Small intestine (tissue), 7 donors: ENCODE results near the gene TRIM36. TPM values are rescaled to one million over a fixed set of nuclear protein-coding genes. Genes with fewer than 3 reads are reported as not detected.

Experiments
- DNase-seq, 2 donors: peaks; one replicate each; pipeline versions ENCODE4 v3.0.0 to v3.0.0-alpha.2; 2013
- FAIRE-seq: peaks from 2 replicates; lab custom pipeline; 2012; peaks lifted over from hg19 to GRCh38; lab: Jason Lieb, UNC
- H3K27ac ChIP-seq, 3 donors: one replicate each; pipeline ENCODE4 v1.5.1; 2013; ENCODE audit warnings: low read length in 2 of 3, mild to moderate bottlenecking in 2 of 3, control low read depth in 1 of 3, inconsistent platforms in 1 of 3, low read depth in 1 of 3, moderate library complexity in 1 of 3
- H3K27me3 ChIP-seq, 3 donors: one replicate each; pipeline ENCODE4 v1.6.1; 2013; ENCODE audit warnings: low read length in 3 of 3, inconsistent platforms in 1 of 3; ENCODE audit not compliant: control insufficient read depth in 3 of 3, insufficient read depth in 3 of 3
- H3K36me3 ChIP-seq, 3 donors: one replicate each; pipeline ENCODE4 v1.6.1; 2013; ENCODE audit warnings: low read length in 3 of 3, inconsistent platforms in 1 of 3, low read depth in 1 of 3, mild to moderate bottlenecking in 1 of 3, moderate library complexity in 1 of 3; ENCODE audit not compliant: control insufficient read depth in 3 of 3, insufficient read depth in 2 of 3
- H3K4me1 ChIP-seq, 3 donors: one replicate each; pipeline ENCODE4 v1.6.1; 2013; ENCODE audit warnings: low read length in 2 of 3, inconsistent platforms in 1 of 3, low read depth in 1 of 3, mild to moderate bottlenecking in 1 of 3, moderate library complexity in 1 of 3; ENCODE audit not compliant: control insufficient read depth in 3 of 3, insufficient read depth in 2 of 3
- H3K4me3 ChIP-seq, 3 donors: one replicate each; pipeline ENCODE4 v1.5.1; 2013; ENCODE audit warnings: low read length in 3 of 3, control low read depth in 1 of 3, inconsistent platforms in 1 of 3, low read depth in 1 of 3, mild to moderate bottlenecking in 1 of 3, moderate library complexity in 1 of 3
- H3K9me3 ChIP-seq, 2 donors: one replicate each; pipeline ENCODE4 v1.6.1; 2013; ENCODE audit warnings: low read depth in 1 of 2, low read length in 1 of 2; ENCODE audit not compliant: control insufficient read depth in 2 of 2, insufficient read depth in 1 of 2
- WGBS, 3 donors: extraction: QIAGEN DNeasy Blood & Tissue Kit; methylation state at CpG; one replicate each; pipeline ENCODE4 v1.1.7; 2013; 5-methylcytosine and 5-hydroxymethylcytosine counted together
- polyA plus RNA-seq, 4 donors: library from polyadenylated mRNA; stranded (reverse) in 3 of 4; unstranded in 1 of 4; fragments of 200-250 nt in 3 of 4; fragments of 120-200 nt in 1 of 4; gene quantifications; one replicate each; pipeline versions ENCODE4 v1.2.1 to v1.2.3, GENCODE V29; 2013
- donor health status: healthy with polysubstance abuse.
- donor health status: control.
- donor health status: control.
- donor health status: Bipolar disorder and iron deficiency.
- donor health status: healthy.

Gene TRIM36
- polyA plus RNA-seq, 4 donors = 0.83 to 22.1 (median 10.4) TPM

GRCh38 chr5:115179394-115180164, 9.9 kb upstream of the TRIM36 start:
- DNase-seq (peak; percentile 34 to 36), FAIRE-seq (no peak)
- Histone ChIP-seq H3K4me3 (peak overlapping the region; percentile 20 to 56 (median 29)), H3K9me3 (peaks cover 0 to 5% of the 10 kb centered on the region in 2 donors), H3K36me3 (no peaks in the 10 kb centered on the region), H3K4me1 (peaks cover 0 to 10% (median 0%) of the 10 kb centered on the region in 3 donors), H3K27ac (no peak overlapping the region), H3K27me3 (peaks cover 0 to 65% (median 34%) of the 10 kb centered on the region in 3 donors)
- 2 to 5% (median 3%) methylated on average over 55 to 56 of the region's 56 CpGs for WGBS, 3 donors

DNA sequence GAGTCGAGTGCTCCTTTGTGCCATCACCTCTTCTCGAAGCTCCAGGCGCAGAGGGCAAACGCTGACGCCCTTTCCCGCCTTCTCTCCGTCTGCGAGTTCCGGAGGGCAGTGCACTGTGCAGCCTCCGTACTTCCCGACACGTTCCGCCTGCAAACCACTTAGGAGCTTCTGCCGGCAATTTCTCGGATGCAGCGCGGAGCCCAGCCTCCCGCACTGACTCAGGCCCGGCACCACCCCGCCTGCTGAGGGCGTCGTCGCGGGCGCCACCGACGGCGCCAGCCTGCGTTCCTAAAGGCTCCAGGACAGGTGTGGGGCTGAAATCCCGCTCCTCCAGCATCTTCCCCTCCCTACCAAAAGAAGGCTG, 9.3 kb upstream of the TRIM36 start:
- H3K9me3 ChIP-seq = peaks cover 0 to 5% of the 10 kb centered on the region in 2 donors
- no peak overlapping the region for H3K27ac ChIP-seq
- WGBS, 3 donors = 3 to 23% (median 11%) methylated on average over 30 of the region's 30 CpGs
- H3K36me3 ChIP-seq = no peaks in the 10 kb centered on the region
- DNase-seq (peak; percentile 24 to 56), FAIRE-seq (no peak)
- peak overlapping the region in 1 of 3 donors; percentile 56 for H3K4me3 ChIP-seq
- peaks cover 0 to 63% (median 30%) of the 10 kb centered on the region in 3 donors for H3K27me3 ChIP-seq
- peaks cover 0 to 10% (median 0%) of the 10 kb centered on the region in 3 donors for H3K4me1 ChIP-seq

GRCh38 chr5:115170929-115171510, 1.3 kb upstream of the TRIM36 start:
- H3K4me3 ChIP-seq = peak overlapping the region; percentile 55 to 79 (median 72)
- no peak for FAIRE-seq
- H3K27me3 ChIP-seq = peaks cover 0 to 57% (median 7%) of the 10 kb centered on the region in 3 donors
- H3K9me3 ChIP-seq = peaks cover 0 to 11% of the 10 kb centered on the region in 2 donors
- 5 to 14% (median 14%) methylated on average over 16 of the region's 16 CpGs for WGBS, 3 donors
- peak overlapping the region in 2 of 3 donors; percentile 90 to 91 for H3K27ac ChIP-seq
- DNase-seq = peak; percentile 35 to 48
- peaks cover 0 to 13% (median 10%) of the 10 kb centered on the region in 3 donors for H3K4me1 ChIP-seq
- H3K36me3 ChIP-seq = no peaks in the 10 kb centered on the region

DNA sequence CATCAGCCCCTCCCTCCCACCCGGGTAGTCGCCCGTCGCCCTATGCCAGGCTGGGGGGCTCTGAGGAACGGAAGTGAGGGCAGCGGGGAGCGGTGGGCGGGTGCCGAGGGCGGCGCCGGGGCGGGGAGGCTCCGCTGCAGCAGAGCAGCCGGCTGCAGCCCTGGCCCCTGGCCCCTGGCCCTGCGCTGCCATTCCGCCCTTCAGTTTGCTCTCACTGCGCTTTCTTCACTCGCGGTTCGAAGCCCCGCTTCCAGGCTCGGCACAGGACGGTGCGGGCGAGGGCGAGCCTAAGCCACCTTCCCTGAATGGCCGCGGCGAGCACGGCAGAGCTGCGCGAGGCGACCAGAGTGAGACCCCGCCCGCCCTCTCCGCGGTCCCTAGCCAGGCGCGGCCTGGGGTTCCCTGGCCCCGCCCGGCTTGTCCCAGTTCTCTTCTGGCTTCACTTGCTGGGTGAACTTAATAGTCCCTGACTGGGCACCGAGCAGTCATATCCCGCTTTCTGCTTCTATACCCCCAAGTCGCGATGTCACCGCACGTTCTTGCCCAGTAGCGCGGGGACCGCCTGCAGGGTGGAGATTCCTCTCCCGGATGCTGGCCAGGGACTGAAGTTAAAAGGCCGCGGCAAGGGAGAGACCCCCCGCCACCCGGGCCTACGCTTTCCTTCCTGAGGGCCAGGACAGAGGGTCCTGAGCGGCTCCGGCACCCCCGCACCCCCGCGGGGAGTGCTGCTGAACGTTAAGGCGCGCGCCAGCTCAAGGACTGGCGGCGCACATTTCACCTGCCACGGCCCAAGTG, 623 bp upstream of the TRIM36 start:
- Histone ChIP-seq H3K36me3 (no peaks in the 10 kb centered on the region), H3K4me3 (peak overlapping the region; percentile 55 to 79 (median 72)), H3K4me1 (peaks cover 0 to 13% (median 10%) of the 10 kb centered on the region in 3 donors), H3K27ac (peak overlapping the region in 2 of 3 donors; percentile 90 to 91), H3K27me3 (peaks cover 0 to 57% (median 7%) of the 10 kb centered on the region in 3 donors), H3K9me3 (peaks cover 0 to 18% of the 10 kb centered on the region in 2 donors)
- FAIRE-seq = no peak
- 0 to 1% (median 0%) methylated on average over 49 to 69 of the region's 69 CpGs for WGBS, 3 donors
- DNase-seq = peak in 1 of 2 donors; percentile 60

- FAIRE-seq (no peak), DNase-seq (peak in 1 of 2 donors; percentile 54)
- 1 to 5% (median 1%) methylated on average over 36 to 41 of the region's 41 CpGs for WGBS, 3 donors
- H3K4me1 ChIP-seq = peaks cover 0 to 13% (median 10%) of the 10 kb centered on the region in 3 donors
- peak overlapping the region; percentile 55 to 79 (median 72) for H3K4me3 ChIP-seq
- H3K27ac ChIP-seq = peak overlapping the region; percentile 54 to 91 (median 88)
- no peaks in the 10 kb centered on the region for H3K36me3 ChIP-seq
- peaks cover 0 to 24% of the 10 kb centered on the region in 2 donors for H3K9me3 ChIP-seq
- H3K27me3 ChIP-seq = peaks cover 0 to 53% (median 7%) of the 10 kb centered on the region in 3 donors
These were observed 750 bp downstream of the TRIM36 start for GRCh38 chr5:115168829-115169486.

- Histone ChIP-seq H3K27ac (peak overlapping the region in 1 of 3 donors; percentile 66), H3K4me1 (peaks cover 0 to 13% (median 8%) of the 10 kb centered on the region in 3 donors), H3K36me3 (no peaks in the 10 kb centered on the region), H3K4me3 (no peak overlapping the region), H3K27me3 (peaks cover 0 to 46% (median 9%) of the 10 kb centered on the region in 3 donors), H3K9me3 (peaks cover 0 to 24% of the 10 kb centered on the region in 2 donors)
- WGBS, 3 donors = 97% methylated on average over 10 to 12 of the region's 12 CpGs
- no peak for FAIRE-seq
- DNase-seq = no peak
These were observed 2.8 kb downstream of the TRIM36 start for GRCh38 chr5:115166744-115167393.

DNA sequence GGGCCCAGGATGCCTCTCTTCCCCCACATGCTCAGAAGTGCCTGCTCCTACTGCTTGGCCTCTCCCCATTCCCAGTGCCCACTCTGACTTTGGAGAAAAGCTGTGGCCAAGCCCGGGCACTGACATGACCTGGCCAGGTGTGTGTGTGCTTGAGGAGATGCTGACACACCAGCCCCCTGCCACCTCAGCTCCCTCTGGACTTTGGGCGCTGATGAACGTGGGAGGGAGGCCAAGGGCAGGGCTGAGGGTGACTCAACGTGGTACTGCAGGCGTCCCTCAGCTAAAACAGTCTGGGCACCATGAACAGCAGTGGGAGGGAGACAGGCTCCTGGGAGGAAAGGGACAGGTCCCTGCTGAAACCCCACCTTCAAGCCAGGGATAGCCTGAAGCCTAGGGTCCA, 3.9 kb downstream of the TRIM36 start:
- 64 to 76% (median 68%) methylated on average over 5 of the region's 5 CpGs for WGBS, 3 donors

More for the DNA sequence above, 3.9 kb downstream of the TRIM36 start:
- H3K36me3 ChIP-seq = peaks cover 0 to 2% (median 0%) of the 10 kb centered on the region in 3 donors
- H3K4me1 ChIP-seq = peaks cover 0 to 8% (median 8%) of the 10 kb centered on the region in 3 donors
- DNase-seq (peak in 1 of 2 donors; percentile 63), FAIRE-seq (no peak)
- peak overlapping the region in 1 of 3 donors; percentile 66 for H3K27ac ChIP-seq
- H3K4me3 ChIP-seq = no peak overlapping the region
- peaks cover 0 to 24% of the 10 kb centered on the region in 2 donors for H3K9me3 ChIP-seq
- peaks cover 0 to 37% (median 7%) of the 10 kb centered on the region in 3 donors for H3K27me3 ChIP-seq
